Testis (tissue), 2 donors: ENCODE data around the gene KHK.

Experiments
- POLR2A ChIP-seq: fragments of 450-650 bp; IDR thresholded peaks from one replicate; pipeline ENCODE4 v1.6.1; 2017; ENCODE audit warnings: antibody characterized with exemption, mild to moderate bottlenecking, moderate library complexity
- TF ChIP-seq, protein P1 (sequence below), 3 experiments: fragments of 450-650 bp in 2 of 3; fragments of 200-600 bp in 1 of 3; sonication (generic) in 1 of 3; IDR thresholded peaks; one replicate each; pipeline ENCODE4 v1.5.1; 2016 to 2019; ENCODE audit warnings: antibody characterized with exemption in 3 of 3, mild to moderate bottlenecking in 2 of 3, moderate library complexity in 1 of 3

DNA sequence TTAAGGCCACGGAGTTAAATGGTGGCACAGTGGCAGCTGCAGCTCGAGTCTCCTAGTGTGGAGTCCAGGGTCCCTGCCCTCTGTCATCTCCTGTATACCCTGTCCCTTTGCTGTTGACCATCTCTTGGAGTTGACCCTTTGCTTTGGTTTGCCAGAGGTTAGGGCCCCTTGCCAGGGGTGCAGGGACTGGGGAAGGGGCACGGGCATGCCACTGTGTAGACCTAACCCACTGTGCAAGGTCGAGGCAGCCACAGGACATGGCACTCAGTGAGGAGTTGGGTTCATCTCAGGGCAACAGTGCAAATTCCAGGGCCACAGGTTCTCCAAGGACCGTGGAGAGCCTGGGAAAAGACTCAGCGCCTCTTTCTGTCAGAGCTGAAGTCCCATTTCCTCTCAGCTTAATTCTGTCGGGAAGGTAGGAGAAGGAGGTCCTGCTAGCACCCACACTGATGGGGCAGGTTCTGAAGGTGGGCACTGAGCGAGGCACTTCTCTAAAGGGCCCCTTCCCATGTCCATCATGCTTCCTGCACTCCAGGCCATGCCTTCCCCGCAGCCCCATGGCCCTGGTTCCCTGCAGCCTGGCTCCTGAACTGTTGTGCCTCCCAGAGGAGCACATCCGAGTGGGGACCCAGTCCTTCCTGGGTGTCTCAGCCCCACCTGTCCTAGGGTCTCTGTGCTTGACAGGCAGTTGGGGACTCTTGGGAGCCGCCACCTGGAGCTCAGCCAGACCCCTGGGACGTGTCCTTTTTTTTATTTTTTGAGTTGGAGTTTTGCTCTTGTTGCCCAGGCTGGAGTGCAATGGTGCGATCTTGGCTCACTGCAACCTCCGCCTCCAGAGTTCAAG, 2.8 kb downstream of the KHK start:
- TF ChIP-seq, protein P1, sequence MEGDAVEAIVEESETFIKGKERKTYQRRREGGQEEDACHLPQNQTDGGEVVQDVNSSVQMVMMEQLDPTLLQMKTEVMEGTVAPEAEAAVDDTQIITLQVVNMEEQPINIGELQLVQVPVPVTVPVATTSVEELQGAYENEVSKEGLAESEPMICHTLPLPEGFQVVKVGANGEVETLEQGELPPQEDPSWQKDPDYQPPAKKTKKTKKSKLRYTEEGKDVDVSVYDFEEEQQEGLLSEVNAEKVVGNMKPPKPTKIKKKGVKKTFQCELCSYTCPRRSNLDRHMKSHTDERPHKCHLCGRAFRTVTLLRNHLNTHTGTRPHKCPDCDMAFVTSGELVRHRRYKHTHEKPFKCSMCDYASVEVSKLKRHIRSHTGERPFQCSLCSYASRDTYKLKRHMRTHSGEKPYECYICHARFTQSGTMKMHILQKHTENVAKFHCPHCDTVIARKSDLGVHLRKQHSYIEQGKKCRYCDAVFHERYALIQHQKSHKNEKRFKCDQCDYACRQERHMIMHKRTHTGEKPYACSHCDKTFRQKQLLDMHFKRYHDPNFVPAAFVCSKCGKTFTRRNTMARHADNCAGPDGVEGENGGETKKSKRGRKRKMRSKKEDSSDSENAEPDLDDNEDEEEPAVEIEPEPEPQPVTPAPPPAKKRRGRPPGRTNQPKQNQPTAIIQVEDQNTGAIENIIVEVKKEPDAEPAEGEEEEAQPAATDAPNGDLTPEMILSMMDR (IDR thresholded peaks at IDR 0.05): no peak
- no peak for TF ChIP-seq POLR2A
